Islet precursor cell (in vitro differentiated cells): Measurements from ENCODE around the gene B3GALT5.
"Not testable (repeated sequence)": the region's sequence is repeated elsewhere in the genome, so short reads cannot be mapped to it uniquely, and the experiment has no call there.

ENCODE experiments used
- DNase-seq: peaks from one replicate; pipeline ENCODE4 v3.0.0-alpha.2; 2018

Gene B3GALT5

GRCh38 chr21:39669485-39669884 lies 56.7 kb downstream of the B3GALT5 start:
- DNase-seq, result no peak

DNA sequence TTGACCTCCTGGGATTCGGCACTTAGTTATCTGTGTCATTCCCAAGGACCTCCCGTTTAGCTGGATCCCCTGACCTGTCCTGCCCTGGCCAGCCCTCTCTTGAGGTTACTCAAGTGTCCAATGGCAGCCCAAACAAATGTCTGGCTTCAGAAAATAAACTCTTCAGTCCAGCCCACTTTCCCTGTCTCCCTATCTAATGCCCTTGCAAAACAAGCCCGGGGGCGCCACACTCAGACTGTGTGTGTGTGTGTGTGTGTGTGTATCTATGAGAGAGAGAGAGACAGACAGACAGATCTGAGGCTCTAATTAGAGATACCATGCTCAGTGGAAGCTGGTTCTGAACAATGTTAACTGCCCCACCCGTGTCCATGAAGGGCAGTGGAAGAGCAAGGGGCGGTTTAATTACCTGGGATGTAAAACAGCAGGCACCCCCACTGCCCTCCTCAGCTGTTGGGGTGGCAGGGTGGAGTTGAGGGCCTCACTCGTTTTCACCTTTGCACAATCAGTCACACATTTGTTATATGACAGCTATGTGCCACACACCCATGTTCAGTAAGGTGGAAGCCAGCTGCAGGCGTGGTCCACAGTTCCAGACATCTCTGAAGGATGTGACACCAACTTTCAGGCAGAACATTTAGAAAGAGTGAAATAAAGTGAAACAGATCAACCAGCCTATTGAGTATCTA lies 57.4 kb downstream of the B3GALT5 start:
- peak; percentile 71 for DNase-seq

- DNase-seq, result no peak
Measured at GRCh38 chr21:39670701-39671100, 58.0 kb downstream of the B3GALT5 start.

DNA sequence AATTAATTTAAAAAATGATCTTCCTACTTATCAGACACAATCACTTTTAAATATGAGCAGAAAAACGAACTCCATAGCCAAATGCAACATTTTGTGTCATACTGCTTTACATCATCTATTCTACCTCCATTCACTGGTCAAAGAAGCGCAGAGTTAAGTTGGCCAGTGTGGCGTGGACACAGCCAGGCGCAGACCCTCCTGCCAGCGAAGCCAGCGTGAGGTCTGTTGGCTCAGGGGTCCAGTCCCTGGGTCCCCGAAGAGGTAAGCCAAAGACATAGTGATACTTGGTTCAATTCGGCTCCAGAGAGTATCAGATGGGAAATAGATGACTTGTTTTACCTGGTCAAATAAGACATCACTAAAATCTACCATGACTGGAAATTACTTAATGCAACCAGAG lies 59.2 kb downstream of the B3GALT5 start:
- no peak for DNase-seq

DNA sequence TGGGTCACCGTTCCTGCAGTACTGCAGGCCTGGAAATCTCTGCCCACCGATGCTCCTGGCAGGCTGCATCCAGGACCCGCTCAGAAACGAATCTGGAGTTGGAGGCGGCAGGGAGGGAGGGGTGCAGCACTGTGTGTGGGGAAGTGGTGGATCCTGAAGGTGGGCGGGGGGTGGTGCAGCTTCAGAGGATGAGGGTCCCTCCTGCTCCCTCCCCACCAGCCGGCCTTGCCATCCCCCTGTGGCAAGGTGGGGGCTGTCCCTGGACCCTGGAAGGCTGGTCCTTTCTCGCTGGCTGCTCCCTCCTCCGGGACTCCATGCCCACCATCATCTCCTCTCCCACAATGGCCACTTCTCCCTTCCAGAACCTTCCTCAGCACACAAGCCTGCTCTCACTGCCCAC lies 60.4 kb downstream of the B3GALT5 start:
- no peak for DNase-seq

GRCh38 chr21:39673736-39674135 lies 61.0 kb downstream of the B3GALT5 start:
- DNase-seq, result no peak

DNA sequence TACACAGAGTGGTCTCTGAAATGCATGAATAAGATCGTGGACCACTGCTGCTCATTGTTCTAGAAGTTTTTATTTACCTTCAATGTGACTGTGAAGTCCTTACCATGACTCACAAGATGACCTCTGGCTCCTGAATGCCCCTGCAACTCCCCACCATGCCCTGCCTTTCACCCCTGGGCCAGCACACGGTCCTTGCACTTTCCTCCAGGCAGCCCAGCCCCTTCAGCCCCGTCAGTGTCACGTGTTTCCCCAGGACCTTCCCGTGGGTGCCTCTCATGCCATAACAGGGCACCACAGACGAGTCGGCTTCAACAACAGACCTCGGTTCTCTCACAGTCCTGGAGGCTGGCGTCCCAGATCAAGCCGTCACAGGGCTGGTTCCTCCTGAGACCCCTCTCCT lies 62.1 kb downstream of the B3GALT5 start:
- DNase-seq, result peak; percentile 64

DNA sequence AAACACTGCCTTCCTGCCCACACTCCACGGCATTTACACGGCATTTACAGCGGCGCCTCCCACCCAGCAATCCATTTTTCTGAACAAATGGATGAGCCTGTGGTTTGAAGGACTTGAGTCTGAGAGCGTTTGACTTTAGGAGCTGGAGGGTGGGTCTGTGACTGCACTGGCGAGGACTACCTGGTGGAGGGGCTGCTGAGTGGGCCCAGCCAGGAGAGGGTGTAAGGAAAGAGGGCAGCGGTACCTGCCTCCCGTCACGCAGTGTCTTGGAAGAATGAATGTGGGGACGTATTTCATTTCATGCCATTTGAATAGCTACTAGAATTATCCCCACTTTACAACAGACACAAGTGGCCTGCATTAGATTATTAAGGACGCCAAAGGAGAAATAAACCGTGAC lies 62.9 kb downstream of the B3GALT5 start:
- no peak for DNase-seq

DNA sequence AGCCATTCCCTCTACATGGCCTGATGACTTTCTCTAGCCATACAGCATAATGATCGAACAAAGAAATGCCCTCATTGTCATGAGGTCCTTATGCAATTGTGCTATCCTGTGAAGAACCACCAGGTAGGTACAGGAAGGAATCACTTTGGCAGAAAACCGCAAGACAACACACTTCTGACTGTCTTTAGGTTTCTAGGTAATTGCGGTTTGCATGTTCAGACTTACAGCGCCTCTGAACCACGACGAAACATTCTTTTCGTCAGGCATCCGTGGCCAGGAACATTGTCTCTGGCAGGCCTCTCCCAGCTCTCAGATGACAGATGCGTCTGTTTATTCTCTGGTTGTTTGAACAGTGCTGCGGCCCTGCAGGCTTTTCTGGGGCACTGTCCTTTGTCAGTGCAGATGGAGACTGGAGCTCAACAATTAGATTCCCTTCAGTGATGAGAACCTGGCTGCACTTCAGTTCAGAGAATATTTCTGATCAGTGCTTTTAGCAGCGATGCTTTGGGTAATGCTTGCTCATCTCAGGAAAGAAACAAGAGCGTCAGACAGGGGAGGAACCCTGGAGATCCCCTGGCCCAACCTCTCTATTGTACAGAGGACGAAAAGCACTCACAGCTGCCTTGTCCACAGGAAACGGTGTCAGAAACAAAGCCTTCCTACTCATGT lies 63.4 kb downstream of the B3GALT5 start:
- peak; percentile 97 for DNase-seq

DNA sequence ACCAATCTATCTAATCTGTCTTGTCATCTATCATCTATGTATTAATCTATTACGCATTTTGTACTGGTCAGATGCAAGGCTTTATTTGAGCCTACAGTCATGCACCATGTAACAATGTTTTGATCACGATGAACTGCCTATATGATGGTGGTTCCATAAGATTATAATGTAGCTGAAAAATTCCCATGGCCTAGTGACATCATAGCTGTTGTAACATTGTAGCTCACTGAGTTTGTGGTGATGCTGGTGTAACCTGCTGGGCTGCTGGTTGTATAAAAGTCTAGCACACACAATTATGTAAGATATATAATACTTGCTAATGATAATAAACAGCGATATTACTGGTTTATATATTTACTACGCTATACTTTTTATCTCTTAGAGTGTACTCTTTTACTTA lies 67.5 kb downstream of the B3GALT5 start:
- no peak for DNase-seq

- DNase-seq, result no peak
Measured at GRCh38 chr21:39681257-39681656, 68.5 kb downstream of the B3GALT5 start.

- no peak for DNase-seq
Measured at GRCh38 chr21:39681845-39682244, 69.1 kb downstream of the B3GALT5 start.

- DNase-seq, result no peak
Measured at GRCh38 chr21:39685236-39685635, 72.5 kb downstream of the B3GALT5 start.

DNA sequence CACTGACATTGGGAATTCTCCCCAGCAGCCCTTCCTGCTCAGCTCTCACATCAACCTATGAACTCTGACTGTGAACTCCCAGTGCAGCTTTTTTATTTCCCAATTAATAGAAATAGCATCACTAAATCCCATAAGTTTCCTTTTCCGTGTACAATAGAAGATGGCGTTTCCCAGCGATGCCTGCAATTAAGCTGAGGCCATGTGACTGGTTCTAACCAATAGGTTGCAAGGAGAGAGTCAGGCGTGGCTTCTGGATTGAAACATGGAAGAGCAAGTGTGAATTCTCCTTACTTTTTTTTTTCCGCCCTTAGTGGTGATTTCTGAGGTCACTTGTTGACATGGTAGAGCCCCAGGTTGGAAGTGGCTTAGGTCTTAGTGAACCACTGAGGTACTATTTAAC lies 73.3 kb downstream of the B3GALT5 start:
- DNase-seq, result no peak

DNA sequence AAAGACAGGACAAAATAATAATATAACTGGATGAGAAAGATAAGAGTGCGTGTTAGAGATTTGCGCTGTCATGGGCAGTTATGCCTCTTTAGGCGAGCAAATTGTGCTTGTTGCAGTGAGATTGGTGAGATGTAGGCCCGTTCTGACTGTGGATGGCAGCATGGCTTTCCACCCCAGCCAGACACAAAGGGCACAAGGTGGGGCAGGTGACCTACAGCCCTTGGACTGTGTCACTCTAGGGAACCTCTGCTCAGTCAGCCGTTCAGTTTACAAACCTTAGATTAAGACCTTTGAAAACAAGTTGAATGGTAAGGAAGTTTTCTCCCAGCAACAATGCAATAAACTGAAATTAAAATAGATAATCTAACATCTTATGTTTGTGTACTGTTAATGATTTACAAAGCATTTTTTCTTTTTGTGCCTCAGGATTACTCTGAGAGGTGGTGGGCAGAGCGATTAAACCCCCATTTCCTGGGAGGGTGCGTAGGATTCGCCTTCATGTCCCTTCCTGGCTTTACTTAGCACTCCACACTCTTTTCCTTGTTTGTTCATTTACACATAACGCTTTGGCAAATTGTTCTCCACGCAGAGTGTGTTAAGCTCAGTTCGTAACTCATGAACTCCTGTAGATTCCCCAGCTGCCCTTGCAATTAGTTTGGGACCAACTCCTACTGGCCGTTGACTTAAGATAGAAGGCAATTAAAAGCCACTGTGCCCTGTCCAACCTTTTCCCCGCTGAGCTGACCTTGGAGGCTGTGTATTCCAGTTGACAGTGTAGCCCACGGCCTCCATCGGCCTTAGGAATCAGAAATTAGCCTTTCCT lies 74.1 kb downstream of the B3GALT5 start:
- DNase-seq, result no peak

GRCh38 chr21:39688010-39688409 lies 75.3 kb downstream of the B3GALT5 start:
- DNase-seq, result no peak

- DNase-seq, result not testable (repeated sequence)
Measured at GRCh38 chr21:39689860-39690259, 77.1 kb downstream of the B3GALT5 start.

DNA sequence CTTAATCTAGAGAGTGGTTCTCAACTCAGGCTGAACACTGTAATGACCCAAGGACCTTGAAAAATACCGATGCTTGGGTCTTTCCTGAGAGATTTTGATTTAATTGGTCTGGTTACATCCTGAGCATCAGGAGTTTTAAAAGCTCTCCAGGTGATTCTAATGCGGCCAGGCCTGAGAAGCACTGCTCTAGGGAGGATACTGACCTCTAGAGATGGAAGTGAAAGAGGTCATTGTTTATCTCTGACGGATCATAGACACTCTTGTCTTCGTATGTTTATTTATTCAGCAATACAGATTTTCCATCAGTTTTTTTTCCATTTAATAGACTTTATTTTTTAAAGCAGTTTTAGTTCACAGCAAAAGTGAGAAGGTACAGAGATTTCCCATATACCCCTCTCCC lies 77.7 kb downstream of the B3GALT5 start:
- DNase-seq, result no peak

DNA sequence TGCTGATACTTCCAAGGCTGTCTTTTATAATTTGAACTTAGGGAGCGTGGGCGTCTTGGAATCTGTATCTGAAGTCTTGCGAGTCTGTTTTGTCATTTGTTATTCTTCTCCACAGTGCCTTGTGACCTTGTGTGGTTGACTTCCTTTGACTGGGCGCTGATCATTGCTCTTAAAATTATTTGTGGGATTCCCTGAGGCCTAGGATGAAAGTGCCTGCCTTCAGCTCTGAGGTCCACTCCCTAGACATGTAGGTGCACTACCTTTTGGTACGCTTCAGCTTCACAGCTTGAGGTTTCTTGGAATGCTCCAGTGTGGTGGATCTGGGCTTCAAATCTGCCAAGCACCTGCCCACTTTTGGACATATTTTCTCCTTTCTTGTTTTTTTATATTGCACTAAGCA lies 82.0 kb downstream of the B3GALT5 start:
- no peak for DNase-seq

- no peak for DNase-seq
Measured at GRCh38 chr21:39696196-39696595, 83.5 kb downstream of the B3GALT5 start.

GRCh38 chr21:39696618-39697017 lies 83.9 kb downstream of the B3GALT5 start:
- no peak for DNase-seq

- DNase-seq, result no peak
Measured at GRCh38 chr21:39700318-39700717, 87.6 kb downstream of the B3GALT5 start.

DNA sequence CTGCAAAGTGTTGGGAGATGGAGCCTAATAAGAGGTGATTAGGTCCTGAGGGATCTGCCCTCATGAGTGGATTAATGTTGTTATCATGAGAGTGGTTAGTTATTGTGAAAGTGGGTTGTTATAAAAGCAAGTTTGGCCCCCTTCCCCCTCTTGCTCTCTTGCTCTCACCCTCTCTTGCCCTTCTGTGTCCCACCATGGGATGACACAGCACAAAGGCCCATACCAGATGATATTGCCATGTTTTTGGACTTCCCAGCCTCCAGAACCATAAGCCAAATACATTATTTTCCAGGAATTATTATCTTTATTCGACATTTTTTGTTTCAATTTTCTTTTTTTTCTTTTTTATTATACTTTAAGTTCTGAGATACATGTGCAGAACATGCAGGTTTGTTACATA lies 90.8 kb downstream of the B3GALT5 start:
- DNase-seq, result no peak

DNA sequence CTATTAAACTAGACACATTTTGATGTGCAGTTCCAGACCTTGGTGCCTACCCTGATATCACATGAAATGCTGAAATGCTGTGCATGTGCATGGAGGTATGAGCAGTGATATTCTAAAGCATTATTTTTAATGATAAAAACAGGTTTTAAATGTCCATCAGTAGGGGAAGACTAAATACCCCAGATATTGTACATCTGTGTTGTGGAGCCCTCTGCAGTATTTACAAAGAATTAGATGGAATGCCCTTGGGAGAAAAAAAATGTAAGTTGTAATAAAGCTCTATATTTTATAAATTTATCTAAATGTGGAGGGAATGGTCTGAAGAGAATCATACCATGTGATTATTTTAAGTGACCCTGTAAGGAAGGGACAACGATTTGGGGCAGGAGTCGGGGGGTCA lies 93.1 kb downstream of the B3GALT5 start:
- no peak for DNase-seq
